HG02870 (cell line): ENCODE measurements around the gene SH3BP5.
A peak's percentile ranks its signal among the peaks of the same experiment; 100 is the strongest.

Experiments
- ATAC-seq: cut with Tn5 transposase; IDR thresholded peaks from one replicate; pipeline ENCODE4 v1.9.1; 2021; ENCODE audit warnings: mild to moderate bottlenecking, moderate library complexity; ENCODE audit not compliant: unreplicated experiment

Gene SH3BP5

DNA sequence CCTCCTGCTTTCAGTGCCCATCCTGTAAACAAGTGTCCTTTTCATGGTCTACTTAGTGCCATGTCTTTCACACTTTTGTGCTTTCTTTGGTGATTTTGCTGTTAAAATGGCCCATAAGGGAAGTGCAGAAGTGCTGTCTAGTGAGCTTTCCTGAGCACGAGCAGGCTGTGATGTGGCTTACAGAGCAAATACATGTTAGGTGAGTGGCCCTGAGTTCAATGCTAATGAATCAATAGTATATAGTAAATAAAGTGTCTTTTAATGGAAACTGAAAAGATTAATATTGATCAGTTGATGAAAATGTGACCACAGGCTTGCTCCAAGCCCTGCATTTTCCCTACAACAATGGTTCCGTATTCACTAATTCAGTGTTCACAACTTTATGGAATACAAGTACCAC lies 5.7 kb downstream of the SH3BP5 start:
- ATAC-seq, result no peak

DNA sequence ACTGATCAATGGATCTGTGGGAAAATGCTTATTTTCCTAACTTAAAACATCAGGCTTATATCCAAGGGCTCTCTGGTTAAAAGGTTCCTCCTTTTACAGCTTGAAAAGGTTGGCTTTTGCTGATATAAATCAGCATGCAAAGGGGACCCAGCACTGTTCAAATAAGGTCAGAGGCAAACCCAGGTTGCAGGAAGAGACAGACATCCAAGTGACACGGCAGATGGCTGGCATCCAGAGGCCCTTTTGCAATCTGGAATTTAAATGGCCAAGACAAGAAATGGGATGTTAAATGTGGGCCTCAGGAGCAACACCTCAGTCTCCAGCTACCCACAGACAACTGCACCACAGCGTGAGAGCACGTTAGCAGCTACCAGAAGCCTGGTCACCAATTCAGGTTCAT lies 6.3 kb downstream of the SH3BP5 start:
- no peak for ATAC-seq

DNA sequence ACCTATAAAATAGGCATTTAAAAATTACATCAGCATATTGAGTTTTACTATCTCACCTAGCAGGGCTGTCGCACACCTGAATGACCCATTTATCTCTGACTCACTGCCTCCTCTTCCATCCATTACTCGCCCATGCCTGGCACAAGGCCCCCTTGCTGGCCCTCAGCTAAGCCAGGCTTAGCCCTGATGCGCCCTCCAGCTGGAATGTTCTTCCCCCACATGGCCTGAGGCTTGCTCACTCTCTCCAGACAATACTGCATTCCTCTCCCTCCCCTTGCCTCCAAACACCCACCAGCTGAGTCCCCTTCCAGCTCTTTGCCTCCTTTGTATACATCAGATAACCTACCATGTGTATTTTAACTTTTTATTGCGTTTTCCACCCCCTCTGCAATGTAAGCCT lies 7.2 kb downstream of the SH3BP5 start:
- no peak for ATAC-seq

DNA sequence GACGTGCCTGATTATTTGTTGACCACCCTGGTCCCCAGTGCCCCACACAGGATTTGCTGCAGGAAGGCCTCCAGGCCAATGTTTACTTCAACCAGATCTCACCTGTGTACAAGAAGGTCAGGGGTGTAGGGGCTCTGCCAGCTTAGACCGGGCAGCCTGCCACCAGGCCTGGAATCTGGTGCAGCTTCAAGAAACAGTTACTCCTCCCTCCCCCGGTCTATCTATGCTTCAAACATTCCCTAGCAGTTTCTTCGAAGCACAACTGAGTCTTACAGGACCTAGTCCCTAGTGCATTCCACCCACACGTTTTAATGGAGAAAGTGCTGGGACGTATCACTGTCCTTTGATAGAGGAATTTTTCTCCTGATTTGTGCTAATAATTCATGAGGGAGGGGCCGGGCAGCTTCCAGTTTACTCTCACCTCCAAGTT lies 8.0 kb downstream of the SH3BP5 start:
- no peak for ATAC-seq

DNA sequence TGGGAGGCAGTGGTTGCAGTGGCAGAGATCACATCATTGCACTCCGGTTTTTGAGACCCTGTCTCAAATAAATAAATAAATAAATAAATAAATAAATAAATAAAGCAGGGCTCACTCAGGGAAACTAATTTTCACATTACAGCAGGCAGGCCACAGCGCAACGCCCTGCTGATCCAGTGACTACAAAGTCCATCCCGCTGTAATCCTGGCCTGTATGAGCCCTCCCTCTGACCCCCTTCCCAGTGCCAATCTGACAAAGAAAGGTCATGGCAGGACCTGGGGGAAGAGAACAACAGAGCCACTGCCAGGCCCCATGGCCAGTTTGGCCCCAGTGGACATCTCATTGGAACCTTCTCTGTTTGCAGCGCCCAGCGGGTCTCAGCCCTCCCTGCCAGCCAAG lies 9.3 kb downstream of the SH3BP5 start:
- ATAC-seq, result no peak

DNA sequence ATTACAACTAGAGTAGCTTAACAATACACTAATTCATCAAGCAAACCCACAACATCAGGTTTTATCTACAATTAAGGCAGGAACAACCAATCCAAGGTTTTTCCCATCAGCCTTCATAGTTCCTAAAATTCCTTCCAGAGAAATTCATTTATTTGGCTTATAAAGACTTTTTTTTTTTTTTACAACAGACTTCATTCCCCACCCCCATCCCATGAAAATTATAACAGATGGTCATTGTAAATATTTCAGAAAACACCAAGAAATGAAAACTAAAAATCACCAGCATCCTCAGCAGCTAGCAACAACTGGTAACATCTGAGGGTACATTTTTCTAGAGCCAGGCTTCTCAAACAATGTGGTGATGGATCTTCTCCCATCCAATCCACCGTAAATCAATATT lies 11.0 kb downstream of the SH3BP5 start:
- ATAC-seq, result no peak

DNA sequence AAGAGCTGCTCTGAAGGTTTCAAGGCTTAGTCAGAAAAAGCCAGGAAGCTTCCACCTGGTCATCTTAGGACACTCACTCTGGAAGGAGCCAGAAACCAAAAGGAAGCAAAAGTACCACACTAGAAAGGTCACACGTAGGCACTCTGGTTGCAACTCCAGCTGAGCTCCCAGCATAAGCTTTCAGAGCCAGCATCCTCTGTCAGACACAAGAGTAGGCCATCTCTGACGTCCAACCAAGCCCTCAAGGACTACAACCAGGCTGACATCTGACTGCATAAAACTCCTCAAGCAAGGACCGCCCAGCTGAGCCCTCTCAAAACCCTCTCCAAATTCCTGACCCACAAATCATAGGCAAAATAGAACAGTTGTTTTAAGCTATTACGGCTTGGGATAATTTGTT lies 12.8 kb downstream of the SH3BP5 start:
- ATAC-seq, result no peak

DNA sequence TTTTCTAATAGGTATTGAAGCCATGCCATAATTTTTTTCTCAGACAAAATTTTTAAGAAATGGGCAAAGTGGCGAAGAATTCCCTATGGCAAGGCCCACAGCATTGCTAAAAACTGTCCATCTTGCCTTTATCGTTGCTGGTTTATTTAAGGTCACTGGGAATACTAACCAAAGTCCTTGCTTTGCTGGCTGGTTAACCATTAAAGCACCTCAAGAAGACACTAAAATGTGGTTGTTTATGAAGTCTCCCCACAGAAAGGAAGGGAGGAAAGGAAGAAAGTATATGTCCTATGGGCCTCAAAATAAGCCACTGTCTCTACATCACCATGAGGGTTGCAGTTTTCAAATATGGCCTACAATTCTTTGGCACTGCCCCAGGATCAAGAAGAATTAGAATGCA lies 13.2 kb downstream of the SH3BP5 start:
- no peak for ATAC-seq

DNA sequence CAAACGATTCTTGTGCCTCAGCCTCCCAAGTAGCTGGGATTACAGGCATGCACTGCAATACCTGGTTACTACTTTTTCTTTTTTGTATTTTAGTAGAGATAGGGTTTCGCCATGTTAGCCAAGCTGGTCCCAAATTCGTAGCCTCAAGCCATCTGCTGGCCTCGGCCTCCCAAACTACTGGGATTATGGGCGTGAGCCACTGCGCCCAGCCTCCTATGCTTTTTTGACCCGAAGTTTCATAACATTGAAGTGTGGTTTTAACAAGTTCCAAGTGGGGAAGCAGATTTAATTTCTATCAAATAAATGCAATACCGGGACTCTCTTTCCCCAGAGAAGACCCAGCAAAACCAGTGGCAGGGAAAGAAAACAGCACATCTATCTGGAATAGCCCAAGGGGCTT lies 13.7 kb downstream of the SH3BP5 start:
- no peak for ATAC-seq

DNA sequence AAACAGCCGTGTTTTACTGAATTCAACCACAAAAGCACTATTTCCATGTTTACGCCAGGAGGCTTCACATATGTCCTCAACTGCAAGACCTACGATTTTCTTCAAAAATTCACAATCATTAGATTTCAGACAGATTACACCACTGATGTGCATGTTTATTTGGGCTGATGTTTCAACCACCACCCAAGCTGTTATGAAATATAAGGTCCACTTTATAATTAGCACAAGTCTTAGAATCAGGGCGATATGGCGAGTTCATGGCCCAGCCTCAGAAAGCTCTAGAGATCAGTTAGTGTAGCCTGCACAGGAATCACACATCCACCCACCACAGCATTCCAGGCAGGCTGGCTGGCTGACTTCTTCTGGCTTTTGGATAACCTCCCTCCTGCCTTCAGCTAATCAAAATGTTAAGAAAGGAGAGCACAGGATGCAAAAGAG lies 15.4 kb downstream of the SH3BP5 start:
- no peak for ATAC-seq

DNA sequence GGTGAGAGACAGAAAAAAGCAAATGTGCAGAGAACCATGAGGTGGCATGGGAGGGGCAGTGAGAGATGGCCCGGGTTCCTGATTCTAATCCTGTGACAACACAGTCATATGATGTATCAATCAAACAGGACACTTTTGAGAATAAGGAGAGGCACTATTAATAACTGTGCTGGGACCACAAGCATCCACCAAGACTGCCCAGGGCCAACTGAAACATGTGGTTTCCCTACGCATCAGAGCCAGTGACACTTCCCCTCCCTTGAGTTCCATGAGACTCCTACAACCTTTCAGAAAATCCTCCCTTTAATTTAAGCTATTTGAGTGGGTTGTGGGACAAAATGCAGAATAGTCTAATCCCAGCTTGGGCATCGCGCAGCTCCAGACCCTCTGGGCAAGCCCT lies 17.4 kb downstream of the SH3BP5 start:
- no peak for ATAC-seq

DNA sequence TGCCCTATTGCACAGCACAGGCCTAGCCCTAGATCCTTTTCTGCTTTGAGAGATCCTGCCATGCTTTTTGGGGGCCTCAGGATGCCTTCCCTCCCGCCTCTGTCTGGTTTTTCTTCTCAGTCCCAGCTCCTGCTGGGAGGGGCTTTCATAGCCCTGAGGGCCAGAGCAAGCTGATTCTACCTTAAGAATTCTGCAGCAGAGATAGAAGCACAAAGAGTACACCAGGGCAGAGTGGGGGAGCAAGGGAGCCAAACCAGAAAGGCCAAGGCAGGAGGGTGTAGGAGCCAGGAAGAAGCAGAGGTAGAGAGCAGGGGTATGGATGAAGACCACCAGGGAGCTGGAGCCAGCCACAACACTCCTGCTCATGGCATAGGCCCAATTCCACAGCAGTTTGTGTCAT lies 18.1 kb downstream of the SH3BP5 start:
- ATAC-seq, result no peak

DNA sequence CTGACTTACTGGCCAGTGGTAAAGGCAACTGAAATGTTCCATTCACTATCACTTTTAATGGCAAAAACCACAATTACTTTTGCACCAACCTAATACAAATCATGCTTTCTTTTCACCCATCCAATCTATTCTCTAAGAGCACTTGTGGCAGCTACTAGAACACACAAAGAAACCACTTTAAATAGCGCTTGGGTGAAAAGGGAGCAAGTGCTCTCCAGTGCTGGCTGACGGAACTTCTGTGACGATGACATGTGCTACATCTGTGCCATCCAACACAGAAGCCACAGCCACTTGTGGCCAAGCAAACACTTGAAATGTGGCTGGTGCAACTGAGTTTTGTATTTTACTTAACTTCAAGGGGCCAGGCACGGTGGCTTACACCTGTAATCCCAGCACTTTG lies 18.9 kb downstream of the SH3BP5 start:
- no peak for ATAC-seq

DNA sequence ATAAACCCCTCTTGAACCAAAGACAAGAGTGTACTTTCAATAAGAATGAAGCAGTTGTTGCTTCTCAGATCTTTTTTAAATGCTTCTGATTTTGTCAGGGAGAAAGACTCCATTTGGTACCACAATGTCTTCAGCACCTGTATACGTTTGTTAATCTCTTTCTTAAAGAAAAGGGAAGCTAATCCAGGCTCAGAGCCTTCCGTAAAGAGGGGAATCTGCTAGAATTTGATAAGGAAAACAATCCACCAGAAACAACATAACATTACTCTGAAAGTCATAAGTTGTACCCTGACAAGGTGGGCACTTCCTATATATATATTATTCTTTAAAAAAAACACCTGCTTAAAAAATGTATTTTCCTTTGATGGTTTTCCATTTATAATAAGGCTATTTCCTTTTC lies 19.8 kb downstream of the SH3BP5 start:
- no peak for ATAC-seq

DNA sequence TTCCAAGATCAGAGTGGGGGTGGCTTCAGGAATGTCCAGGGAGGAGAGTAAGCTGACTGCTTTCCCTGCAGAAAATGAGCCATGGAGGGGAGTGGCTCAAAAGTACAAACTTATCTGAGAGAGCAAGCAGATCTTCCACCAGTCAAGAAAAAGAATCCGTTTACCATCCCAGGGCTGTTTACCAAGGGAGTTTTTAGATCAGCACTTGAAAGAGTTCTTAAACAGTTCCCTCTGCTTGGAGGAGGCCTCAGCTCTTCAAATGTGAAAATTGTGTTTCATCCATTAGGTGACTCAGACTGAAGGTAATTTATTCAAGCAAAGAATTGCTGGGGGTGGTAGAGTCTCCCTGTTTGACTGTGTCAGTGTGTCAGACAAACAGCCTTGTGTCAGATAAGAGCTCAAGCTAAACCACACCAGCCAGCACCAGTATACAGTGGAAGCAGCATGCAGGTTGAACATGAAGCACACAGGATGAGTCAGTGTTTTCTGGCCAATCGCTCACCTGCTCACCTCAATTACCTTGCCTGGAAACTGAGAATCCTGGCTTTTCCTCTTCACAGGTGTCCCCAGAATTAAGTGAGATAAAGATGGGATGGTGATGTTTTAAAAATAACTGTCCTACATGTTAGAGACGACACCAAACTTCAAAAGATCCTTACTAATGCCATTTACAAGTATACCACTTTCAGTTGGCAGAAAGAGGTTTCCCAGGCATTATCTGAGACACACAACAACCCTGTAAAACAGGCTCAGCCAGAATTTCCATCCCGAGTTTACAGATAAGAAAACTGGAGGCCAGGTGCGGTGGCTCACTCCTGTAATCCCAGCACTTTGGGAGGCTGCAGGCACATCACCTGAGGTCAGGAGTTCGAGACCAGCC lies 21.7 kb downstream of the SH3BP5 start:
- ATAC-seq, result peak; percentile 99

DNA sequence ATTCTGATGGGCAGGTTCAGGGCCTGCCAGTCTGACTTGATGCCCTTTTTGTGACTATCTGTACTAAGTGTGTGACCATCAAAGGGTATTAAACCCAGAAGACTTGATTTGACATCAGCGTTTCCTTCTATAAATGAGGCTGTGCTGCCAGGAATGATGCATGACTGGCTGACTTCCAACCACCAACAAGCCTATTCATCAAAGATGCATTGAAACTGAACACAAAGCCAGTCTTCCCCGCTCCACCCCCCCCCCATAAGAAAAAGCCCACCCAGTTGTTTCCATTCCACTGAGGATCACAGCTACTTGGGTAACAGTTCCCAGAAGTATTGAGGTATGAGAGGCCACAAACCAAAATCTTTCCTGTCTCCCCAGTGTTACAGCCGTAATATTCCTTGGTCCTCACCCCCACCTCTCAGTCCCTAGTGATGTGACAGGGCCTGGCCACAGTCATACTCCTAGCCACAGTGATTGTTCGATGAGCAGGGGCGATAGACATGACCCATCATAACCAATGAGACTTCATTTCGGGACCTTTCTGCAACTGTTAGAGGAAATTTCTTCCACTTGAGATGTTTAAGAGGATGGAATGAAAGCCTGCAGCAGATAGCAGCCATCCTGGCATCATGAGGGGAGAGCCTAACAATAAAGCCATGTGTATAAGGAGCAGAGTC lies 22.6 kb downstream of the SH3BP5 start:
- no peak for ATAC-seq

DNA sequence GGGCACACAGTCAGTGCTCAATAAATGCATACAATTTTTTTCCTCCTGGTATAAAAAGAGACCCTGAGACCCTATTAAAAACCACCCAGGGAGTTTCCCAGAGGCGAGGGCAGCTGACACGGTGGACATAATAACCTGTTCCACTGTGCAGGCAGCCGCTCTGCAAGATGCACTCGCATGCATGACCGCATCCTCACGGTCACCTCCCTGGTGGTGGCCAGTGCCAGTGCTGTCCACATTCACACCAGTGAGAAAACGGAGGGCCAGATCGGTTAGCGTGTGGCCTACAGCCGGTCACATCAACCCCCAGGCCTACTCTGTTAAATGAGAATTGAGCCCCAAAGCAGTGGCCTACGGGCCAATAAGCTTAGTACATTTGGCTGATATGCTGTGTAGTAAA lies 24.8 kb downstream of the SH3BP5 start:
- ATAC-seq, result no peak

DNA sequence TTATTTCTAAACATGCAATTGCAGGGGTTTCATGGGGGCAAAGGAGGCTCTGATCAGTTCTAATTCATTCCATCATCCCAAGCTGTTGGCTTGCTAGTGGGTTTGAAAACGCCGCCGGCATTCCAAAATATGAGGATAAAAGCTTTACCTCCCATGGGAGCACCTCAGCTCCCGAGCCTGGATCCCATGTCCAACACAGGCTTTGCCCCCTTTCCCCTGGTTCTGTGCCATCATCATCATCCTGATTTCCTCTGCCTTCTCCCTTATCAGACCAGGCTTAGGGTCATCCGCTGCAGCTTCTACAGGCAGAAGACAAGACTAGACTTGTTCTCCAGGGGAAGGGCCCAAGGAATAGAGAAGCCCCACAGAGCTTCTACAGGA lies 25.4 kb downstream of the SH3BP5 start:
- ATAC-seq, result no peak

DNA sequence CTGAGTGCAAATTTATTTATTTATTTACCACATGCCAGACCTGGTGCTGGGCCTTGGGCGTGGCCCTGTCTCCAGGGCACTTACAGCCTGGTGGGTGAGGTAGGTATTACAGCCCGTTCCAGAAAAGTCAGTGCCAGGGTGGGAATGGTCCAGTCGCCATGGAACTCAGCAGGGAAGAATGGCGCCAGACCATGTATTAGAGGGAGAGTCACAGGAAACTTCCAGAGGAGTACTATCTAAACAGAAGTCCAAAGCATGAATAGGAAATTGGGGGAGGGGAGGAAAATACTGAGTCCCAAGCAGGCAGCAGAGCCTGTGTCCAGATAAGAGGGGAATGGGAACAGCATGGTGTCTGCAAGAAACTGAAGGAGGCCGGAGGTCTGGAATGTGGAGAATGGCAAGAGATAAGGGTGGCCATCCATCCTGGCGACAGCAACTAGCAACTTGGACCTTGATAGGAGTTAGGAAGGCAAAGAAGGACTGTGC lies 27.0 kb downstream of the SH3BP5 start:
- no peak for ATAC-seq

DNA sequence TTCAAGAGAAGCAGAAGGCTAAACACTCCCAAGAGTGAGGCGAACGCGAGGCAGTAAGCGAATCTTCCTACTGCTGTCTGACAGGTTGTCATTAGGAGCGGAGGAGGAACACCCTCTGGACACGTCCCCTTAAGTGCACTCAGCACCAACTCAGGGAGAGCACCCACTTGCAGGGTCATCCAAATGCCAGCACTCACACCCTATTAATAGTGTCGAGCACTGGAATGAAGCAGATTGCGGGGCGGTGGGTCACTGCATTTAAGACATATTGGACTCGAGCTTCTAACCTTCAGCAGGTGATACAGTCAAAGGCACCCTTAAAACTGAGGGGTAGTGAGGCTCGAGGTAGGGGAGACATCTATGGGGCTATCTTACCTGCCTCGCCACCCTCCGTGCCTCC lies 28.7 kb downstream of the SH3BP5 start:
- ATAC-seq, result no peak

DNA sequence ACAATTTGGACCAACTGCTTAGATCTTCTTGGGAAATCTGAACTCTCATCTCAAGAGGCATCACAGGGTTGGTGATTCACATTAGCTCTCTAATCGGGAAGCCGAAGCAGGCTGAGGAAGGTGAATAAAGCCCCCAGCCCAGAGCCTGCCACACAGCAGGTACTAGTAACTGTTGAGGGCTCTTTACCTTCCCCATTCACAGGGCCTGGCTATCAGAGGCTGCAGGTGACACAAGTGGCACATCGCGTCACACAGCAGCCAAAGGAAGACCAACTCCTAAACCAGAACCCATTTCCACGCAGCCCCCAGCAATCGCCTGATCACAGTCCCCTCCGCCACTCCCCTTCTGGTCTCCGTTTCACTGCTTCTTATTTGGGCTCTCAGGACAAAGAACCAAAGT lies 29.2 kb downstream of the SH3BP5 start:
- ATAC-seq, result no peak

DNA sequence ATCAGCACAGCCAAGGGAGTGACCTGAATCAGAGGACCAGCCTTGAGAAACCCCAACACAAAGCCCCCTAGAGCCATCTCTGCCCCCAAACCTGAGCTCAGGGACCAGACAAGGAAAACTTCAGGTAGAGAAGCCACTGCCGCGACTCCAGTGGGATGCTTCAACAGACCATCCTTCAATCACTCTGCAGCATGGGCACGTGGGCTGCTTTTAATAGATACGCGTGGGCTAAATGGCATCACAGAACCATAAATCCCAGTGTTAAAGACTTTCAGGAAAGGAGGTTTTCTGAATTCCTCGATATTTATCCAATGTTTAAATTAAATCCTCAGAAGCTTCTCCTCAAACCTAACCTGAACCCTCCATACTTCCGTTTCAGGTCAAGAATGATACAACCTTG lies 30.6 kb downstream of the SH3BP5 start:
- ATAC-seq, result no peak
